Activated CD4-positive, alpha-beta T cell treated with anti-CD3 and anti-CD28 coated beads for 24 hours (primary cell): ENCODE measurements around the gene DEFB124.
A peak's percentile ranks its signal among the peaks of the same experiment; 100 is the strongest.
"Not testable (repeated sequence)": the region's sequence is repeated elsewhere in the genome, so short reads cannot be mapped to it uniquely, and the experiment has no call there.

Source experiments
- DNase-seq, 2 donors: peaks; one replicate each; pipeline ENCODE4 v3.0.0-alpha.2; 2020; ENCODE audit warnings: low read depth in 2 of 2

The DEFB124 gene

DNA sequence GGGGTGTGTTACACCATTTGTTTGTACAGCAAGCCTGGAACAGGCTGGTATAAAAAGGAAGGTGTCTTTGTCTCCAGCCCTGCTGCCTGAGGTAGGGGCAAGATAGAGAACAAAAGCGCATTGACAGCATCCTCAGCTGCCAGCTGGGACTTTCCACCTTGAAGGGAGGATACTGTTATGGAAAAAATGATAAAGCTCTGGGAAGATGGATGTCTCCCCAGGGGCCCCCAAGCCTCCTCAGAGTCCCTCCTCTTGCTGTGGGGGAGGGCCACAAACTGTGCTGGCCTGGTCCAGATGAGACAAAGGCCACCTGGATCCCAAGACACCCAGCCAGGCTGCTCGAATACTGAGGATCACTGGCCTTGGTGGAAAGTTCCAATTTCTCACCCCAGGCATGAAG is 13.2 kb upstream of the DEFB124 start:
- no peak for DNase-seq

DNA sequence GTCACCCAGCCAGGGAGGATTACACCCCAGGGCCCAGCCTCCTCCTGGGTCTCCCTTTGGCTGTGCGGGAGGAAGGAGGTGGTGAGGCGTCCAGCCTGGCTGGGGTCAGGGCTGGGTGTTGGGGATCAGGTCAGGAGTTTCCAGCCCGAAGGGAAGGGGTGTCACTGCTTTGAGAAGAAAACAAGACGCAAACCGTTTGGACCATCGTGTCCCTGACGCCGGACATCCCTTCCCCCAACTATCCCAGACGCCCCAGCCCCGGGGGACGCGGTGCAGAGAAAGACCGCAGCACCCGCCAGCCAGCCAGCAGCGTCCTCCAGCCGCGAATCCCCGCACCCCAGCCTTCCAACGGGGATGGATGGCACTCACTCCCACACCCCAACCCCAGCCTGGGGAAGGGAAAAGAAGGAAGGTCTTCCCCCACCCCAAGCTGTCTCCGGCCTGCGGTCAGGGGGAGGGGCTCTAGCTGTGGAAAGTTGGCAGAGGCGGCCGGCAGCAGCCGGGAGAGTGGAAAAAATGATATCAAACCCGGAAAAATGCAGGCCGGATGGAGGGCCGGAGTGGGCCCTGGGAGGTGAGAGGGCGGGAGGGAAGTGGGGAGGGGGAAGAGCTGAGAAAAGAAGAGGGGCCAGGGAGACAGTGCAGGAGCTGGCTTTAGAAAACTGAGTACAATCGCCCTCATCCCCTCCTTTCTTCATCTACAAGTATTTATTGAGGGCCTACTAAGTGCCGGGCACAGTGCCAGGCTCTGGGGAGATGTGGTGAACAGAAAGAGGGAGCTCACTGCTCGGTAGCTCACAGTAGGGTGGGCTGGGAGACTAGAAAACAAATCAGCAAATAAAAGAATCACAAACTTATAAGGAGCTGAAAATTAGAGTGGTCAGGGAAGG is 10.8 kb upstream of the DEFB124 start:
- no peak for DNase-seq

- no peak for DNase-seq
Measured at GRCh38 chr20:31484001-31484400, 9.1 kb upstream of the DEFB124 start.

- no peak for DNase-seq
Measured at GRCh38 chr20:31476643-31477215, 1.8 kb upstream of the DEFB124 start.

- DNase-seq = no peak
Measured at GRCh38 chr20:31476294-31476585, 1.3 kb upstream of the DEFB124 start.

GRCh38 chr20:31475472-31476293 is 756 bp upstream of the DEFB124 start:
- no peak for DNase-seq

DNA sequence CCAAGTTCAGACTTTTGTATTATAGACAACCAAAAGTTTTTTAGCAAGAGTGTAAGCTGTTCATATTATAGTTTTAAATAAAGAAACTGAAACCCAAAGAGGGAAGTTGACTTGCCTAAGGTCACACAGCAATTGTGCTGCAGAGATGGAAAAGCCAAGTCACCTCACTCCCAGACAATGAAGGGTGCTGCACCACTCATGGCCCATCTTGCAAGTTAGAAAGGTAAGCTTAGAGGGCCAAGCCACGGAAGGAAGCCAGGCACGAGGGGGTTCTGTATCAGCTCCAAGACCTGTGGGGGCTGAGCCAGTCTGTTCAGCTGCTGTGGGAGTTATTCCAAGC is 860 bp downstream of the DEFB124 start:
- DNase-seq = no peak

- DNase-seq = no peak
Measured at GRCh38 chr20:31473331-31474096, 1.4 kb downstream of the DEFB124 start.

DNA sequence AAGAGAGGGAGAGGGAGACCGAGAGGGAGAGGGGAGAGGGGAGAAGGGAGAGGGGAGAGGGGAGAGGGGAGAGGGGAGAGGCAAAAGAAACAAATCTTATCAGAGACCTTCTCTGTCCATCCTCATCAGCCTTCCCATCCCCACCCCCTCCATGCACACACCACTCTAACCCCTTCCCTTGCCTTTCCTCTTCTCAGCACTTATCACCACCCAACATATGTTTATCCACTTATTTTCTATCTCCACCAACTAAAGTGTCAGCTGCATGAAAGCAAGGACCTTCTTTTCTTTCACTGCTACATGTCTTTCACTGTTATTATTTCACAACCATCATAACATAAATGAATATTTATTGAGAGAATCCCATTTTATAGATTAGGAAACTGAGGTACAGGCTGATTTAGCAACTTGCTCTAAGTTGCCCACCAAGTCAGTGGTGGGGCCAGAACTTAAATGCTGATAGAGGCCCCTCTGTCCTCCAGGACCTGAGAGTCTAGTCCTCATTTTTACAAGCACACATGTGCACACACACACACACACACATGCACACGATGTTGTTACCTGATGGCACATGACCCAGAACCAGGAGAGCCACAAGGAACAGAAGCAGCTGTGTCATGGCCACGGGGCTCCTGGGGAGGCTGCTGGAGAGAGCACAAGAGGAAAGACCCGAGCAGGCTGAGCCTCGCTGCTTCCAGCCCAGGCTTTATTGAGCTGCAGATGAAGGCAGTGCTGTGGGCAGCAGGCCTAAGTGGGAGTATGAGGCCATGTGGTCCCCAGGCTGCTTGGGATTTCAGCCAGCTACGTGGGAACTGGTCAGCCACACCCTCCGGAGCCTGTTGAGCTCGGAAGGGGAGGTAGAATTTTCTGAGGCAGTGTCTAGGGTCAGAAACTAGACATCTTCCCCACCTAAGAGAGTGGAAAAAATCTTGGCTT is 2.3 kb downstream of the DEFB124 start:
- DNase-seq = no peak

GRCh38 chr20:31470946-31471345 is 4.0 kb downstream of the DEFB124 start:
- DNase-seq = not testable (repeated sequence)

- DNase-seq = no peak
Measured at GRCh38 chr20:31454361-31454760, 20.6 kb downstream of the DEFB124 start.

GRCh38 chr20:31452575-31452974 is 22.4 kb downstream of the DEFB124 start:
- no peak for DNase-seq

DNA sequence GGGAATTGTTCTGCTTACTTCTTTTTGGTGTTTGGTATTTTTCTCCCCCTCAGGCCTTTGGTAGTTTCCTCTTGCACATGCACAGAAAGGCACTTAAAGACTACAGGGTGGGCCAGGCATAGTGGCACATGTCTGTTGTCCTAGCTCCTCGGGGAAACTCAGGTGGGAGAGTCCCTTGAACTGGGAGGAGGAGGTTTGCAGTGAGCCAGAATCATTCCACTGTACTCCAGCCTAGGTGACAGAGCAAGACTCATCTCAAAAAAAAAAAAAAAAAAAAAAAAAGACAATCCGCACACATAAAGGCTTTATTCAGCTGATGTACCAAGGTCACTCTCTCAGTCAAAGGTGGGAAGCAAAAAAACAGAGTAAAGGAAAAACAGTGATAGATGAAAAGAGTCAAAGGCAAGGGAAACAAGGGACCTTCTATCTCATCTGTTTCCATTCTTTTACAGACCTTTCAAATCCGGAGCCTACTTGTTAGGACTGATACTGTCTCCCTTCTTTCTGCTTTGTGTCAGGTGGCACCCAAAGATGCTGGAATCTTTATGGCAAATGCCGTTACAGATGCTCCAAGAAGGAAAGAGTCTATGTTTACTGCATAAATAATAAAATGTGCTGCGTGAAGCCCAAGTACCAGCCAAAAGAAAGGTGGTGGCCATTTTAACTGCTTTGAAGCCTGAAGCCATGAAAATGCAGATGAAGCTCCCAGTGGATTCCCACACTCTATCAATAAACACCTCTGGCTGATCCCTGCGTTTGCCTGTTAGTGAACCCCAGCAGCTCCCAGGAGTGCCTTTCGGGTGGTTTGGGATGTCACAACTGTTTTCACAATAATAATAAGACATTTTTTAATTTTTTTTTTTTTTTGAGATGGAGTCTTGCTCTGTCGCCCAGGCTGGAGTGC is 25.2 kb downstream of the DEFB124 start:
- DNase-seq = no peak

DNA sequence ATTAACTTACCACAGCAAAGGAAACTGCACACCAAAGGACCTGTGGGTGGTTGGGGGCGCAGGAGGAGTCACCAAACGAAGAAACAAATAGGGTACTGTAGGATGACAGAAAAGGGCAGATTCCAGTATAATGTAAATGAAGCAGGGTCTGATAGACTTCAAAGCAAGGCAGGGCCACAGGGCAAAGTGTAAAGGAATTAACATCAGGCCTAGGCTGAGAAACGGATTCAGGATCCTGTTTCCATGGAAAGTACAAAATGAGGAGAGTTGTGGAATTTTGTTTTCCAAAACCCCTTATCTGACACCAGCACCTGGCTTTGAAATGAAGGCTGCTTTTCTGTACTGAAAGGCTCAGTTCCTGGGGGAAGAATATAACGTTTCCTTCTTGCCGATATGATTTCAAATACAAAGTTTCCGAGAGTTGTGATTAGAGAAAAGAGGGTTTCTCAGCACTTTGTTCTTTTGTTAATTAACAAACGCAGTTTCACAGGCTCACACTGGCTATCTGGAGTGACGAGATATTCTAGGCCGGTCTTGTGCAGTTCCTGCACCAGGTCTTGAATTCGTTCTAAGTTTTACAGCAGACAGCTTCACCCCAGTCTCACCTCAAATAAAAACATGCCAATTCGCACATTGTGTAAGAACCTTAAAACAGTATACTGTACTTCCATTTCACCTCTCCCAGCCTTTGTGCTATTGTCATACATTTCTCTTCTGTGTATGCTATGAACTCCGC is 28.7 kb downstream of the DEFB124 start:
- DNase-seq = no peak

DNA sequence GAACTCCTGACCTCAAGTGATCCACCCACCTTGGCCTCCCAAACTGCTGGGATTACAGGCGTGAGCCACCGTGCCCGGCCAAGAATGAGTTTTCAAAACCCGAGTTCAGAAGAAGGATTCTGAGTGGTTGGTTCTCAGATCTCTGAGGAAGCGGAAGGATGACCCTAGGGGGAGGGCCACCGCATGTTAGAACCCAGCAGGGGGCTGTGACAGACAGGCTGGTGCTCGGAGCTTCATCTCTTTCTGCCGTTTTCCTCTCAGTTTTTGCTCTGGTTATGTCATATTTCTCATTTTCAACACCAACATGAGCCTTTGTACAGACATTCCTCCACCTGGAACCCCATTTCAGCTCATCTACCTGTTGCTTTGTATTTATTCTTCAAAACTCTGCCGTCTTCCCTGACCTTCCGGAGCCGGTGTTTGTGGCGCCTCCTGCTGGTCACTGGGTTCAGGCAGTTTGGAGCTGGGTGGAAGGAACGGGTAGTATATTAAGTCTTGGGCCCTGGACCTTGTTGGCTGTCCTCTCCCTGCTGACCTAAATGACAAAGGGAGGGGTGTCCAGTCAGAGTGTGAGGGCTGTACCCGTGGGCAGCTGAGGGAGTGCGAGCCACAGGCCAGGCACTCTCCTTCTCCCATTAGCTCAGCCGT is 34.8 kb downstream of the DEFB124 start, which contains the start of gene DEFB123:
TSS of gene DEFB123 (plus strand) at position 621 of the 648 bp plus-strand sequence. CDS start 67 bp downstream, outside the sequence.
- DNase-seq = peak in 1 of 2 donors; percentile 8

- DNase-seq = no peak
Measured at GRCh38 chr20:31430568-31431115, 44.3 kb downstream of the DEFB124 start.

DNA sequence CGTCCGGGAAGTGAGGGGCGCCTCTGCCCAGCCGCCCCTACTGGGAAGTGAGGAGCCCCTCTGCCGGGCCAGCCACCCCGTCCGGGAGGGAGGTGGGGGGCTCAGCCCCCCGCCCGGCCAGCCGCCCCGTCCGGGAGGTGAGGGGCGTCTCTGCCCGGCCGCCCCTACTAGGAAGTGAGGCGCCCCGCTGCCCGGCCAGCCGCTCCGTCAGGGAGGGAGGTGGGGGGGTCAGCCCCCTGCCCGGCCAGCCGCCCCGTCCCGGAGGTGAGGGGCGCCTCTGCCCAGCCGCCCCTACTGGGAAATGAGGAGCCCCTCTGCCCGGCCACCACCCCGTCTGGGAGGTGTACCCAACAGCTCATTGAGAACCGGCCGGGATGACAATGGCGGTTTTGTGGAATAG is 47.4 kb downstream of the DEFB124 start:
- DNase-seq = not testable (repeated sequence)

DNA sequence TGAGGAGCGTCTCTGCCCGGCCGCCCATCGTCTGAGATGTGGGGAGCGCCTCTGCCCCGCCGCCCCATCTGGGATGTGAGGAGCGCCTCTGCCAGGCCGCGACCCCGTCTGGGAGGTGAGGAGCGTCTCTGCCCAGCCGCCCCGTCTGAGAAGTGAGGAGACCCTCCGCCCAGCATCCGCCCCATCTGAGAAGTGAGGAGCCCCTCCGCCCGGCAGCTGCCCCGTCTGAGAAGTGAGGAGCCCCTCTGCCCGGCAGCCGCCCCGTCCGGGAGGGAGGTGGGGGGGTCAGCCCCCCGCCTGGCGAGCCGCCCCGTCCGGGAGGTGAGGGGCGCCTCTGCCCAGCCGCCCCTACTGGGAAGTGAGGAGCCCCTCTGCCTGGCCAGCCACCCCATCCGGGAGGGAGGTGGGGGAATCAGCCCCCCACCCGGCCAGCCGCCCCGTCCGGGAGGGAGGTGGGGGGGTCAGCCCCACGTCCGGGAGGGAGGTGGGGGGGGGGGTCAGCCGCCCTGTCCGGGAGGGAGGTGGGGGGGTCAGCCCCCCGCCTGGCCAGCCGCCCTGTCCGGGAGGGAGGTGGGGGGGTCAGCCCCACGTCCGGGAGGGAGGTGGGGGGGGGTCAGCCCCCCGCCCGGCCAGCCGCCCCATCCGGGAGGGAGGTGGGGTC is 47.9 kb downstream of the DEFB124 start:
- DNase-seq = not testable (repeated sequence)
